Astrocyte (in vitro differentiated cells and primary cell): ENCODE measurements around the gene RAPGEF2. TPM values are rescaled to one million over a fixed set of nuclear protein-coding genes. Genes with fewer than 3 reads are reported as not detected.

Experiments used
- DNase-seq: peaks from one replicate; pipeline ENCODE4 v3.0.0-alpha.2; 2010; ENCODE audit warnings: low read depth
- FAIRE-seq: peaks from 2 replicates; lab custom pipeline; 2011; peaks lifted over from hg19 to GRCh38; lab: Jason Lieb, UNC
- H2AFZ ChIP-seq: 2 replicates; pipeline ENCODE4 v1.6.0; 2012; ENCODE audit warnings: low read depth, low read length, inconsistent platforms
- H3K27ac ChIP-seq: 2 replicates; pipeline ENCODE4 v1.5.1; 2011; ENCODE audit warnings: low read depth, low read length, inconsistent platforms
- H3K27me3 ChIP-seq: 2 replicates; pipeline ENCODE4 v1.6.0; 2011; ENCODE audit warnings: low read length, inconsistent platforms; ENCODE audit not compliant: insufficient read depth
- H3K36me3 ChIP-seq: 2 replicates; pipeline ENCODE4 v1.5.1; 2011; ENCODE audit warnings: low read length, inconsistent platforms; ENCODE audit not compliant: insufficient read depth
- H3K4me1 ChIP-seq: 2 replicates; pipeline ENCODE4 v1.5.1; 2011; ENCODE audit warnings: low read length, inconsistent platforms; ENCODE audit not compliant: insufficient read depth
- H3K4me2 ChIP-seq: 2 replicates; pipeline ENCODE4 v1.6.0; 2012; ENCODE audit warnings: low read length, inconsistent platforms
- H3K4me3 ChIP-seq: 2 replicates; pipeline ENCODE4 v1.5.1; 2011; ENCODE audit warnings: low read depth, mild to moderate bottlenecking, low read length, inconsistent platforms; ENCODE audit not compliant: insufficient read depth
- H3K79me2 ChIP-seq: 2 replicates; pipeline ENCODE4 v1.6.0; 2012; ENCODE audit warnings: mild to moderate bottlenecking, low read length, inconsistent platforms; ENCODE audit not compliant: insufficient read depth
- H3K9ac ChIP-seq: 2 replicates; pipeline ENCODE4 v1.6.0; 2012; ENCODE audit warnings: mild to moderate bottlenecking, low read length, inconsistent platforms
- H3K9me3 ChIP-seq: 2 replicates; pipeline ENCODE4 v1.5.1; 2012; ENCODE audit warnings: low read depth, mild to moderate bottlenecking, low read length, inconsistent platforms; ENCODE audit not compliant: insufficient read depth
- H4K20me1 ChIP-seq: 2 replicates; pipeline ENCODE4 v1.6.0; 2012; ENCODE audit warnings: low read length, inconsistent platforms; ENCODE audit not compliant: insufficient read depth
- H3K27ac Mint-ChIP-seq: one replicate; pipeline ENCODE4 v1.8.0; 2021; ENCODE audit warnings: mild to moderate bottlenecking, mixed read lengths; ENCODE audit not compliant: unreplicated experiment
- H3K27me3 Mint-ChIP-seq: one replicate; pipeline ENCODE4 v1.8.0; 2021; ENCODE audit warnings: low read depth, mixed read lengths; ENCODE audit not compliant: unreplicated experiment
- H3K36me3 Mint-ChIP-seq: one replicate; pipeline ENCODE4 v1.8.0; 2021; ENCODE audit warnings: low read depth, mixed read lengths; ENCODE audit not compliant: unreplicated experiment
- H3K4me1 Mint-ChIP-seq: one replicate; pipeline ENCODE4 v1.8.0; 2021; ENCODE audit warnings: low read depth, mixed read lengths; ENCODE audit not compliant: unreplicated experiment
- H3K4me3 Mint-ChIP-seq: one replicate; pipeline ENCODE4 v1.8.0; 2021; ENCODE audit warnings: mild to moderate bottlenecking, moderate library complexity, mixed read lengths; ENCODE audit not compliant: unreplicated experiment
- H3K9me3 Mint-ChIP-seq: one replicate; pipeline ENCODE4 v1.8.0; 2021; ENCODE audit warnings: mild to moderate bottlenecking, mixed read lengths; ENCODE audit not compliant: unreplicated experiment
- EZH2 ChIP-seq: IDR thresholded peaks from 2 replicates; pipeline ENCODE4 v1.6.1; 2012; ENCODE audit warnings: mild to moderate bottlenecking, low read length, inconsistent platforms; ENCODE audit not compliant: insufficient read depth
- total RNA-seq: library from RNA; stranded (reverse); gene quantifications from 2 replicates; pipeline ENCODE4 v1.2.1, GENCODE V29; 2021
- TF ChIP-seq, protein P1 (sequence below): IDR thresholded peaks from 2 replicates; pipeline ENCODE4 v1.5.1; 2011; ENCODE audit warnings: low read depth, mild to moderate bottlenecking, inconsistent platforms, low read length, moderate library complexity; ENCODE audit not compliant: insufficient read depth

The RAPGEF2 gene
- total RNA-seq, 1 donor from 2014 or later = 59.0 TPM

DNA sequence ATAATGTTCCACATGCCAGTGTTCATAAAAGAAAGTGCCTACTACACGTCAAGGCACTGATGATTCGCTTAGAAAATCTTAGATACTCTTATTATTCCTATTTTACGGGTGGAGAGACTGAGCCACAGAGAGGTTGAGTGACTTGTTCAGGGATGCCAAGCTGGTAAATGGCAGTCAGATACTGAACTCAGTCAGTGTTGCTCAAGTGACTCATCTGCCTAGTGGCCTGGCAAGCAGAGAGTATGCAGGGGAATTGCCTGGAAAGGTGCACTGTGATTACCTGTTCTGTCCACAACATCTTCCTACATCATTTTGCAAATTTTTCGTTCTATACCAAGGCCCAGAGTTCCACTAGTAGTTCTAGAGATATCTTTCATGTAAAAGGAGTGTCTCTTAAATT, 68.4 kb downstream of the RAPGEF2 start:
- H3K79me2 ChIP-seq = peaks cover 93% of the 10 kb centered on the region
- no peaks in the 10 kb centered on the region for H3K27me3 Mint-ChIP-seq
- TF ChIP-seq, protein P1, sequence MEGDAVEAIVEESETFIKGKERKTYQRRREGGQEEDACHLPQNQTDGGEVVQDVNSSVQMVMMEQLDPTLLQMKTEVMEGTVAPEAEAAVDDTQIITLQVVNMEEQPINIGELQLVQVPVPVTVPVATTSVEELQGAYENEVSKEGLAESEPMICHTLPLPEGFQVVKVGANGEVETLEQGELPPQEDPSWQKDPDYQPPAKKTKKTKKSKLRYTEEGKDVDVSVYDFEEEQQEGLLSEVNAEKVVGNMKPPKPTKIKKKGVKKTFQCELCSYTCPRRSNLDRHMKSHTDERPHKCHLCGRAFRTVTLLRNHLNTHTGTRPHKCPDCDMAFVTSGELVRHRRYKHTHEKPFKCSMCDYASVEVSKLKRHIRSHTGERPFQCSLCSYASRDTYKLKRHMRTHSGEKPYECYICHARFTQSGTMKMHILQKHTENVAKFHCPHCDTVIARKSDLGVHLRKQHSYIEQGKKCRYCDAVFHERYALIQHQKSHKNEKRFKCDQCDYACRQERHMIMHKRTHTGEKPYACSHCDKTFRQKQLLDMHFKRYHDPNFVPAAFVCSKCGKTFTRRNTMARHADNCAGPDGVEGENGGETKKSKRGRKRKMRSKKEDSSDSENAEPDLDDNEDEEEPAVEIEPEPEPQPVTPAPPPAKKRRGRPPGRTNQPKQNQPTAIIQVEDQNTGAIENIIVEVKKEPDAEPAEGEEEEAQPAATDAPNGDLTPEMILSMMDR = no peak
- TF ChIP-seq EZH2 = no peak
- H3K27ac Mint-ChIP-seq = no peak overlapping the region
- no peak overlapping the region for H3K4me3 ChIP-seq
- H3K9ac ChIP-seq = no peak overlapping the region
- H3K4me1 Mint-ChIP-seq = peaks cover 34% of the 10 kb centered on the region
- no peak overlapping the region for H3K4me2 ChIP-seq
- no peaks in the 10 kb centered on the region for H3K9me3 Mint-ChIP-seq
- no peaks in the 10 kb centered on the region for H3K36me3 Mint-ChIP-seq
- H3K9me3 ChIP-seq = no peaks in the 10 kb centered on the region
- peak; percentile 10 for DNase-seq
- H3K27ac ChIP-seq = no peak overlapping the region
- H4K20me1 ChIP-seq = peaks cover 39% of the 10 kb centered on the region
- H3K4me1 ChIP-seq = peaks cover 12% of the 10 kb centered on the region
- no peak for FAIRE-seq
- no peaks in the 10 kb centered on the region for H3K36me3 ChIP-seq
- no peak overlapping the region for H3K4me3 Mint-ChIP-seq
- H3K27me3 ChIP-seq = no peaks in the 10 kb centered on the region
- no peak overlapping the region for H2AFZ ChIP-seq

DNA sequence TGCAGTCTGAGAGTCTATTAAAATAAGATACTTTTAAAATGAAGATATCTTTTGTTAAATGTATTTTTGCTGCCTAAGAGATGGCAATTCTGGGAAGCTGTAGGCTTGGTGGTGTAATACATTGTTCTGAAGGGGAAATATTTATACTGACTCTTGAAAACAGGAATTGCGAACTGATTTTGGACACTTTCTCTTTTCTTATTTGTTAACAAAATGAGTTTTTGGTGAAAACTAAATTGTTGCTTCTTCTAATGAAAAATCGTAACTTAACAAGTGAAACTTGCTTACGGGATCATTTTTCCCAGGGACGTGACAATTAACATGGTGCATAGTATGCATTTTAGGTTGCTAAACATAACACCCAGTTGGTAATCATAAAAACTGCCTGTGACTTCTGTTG, 71.0 kb downstream of the RAPGEF2 start:
- no peak overlapping the region for H3K4me3 Mint-ChIP-seq
- Histone ChIP-seq H3K27ac (no peak overlapping the region), H3K4me1 (peaks cover 15% of the 10 kb centered on the region), H3K27me3 (no peaks in the 10 kb centered on the region), H3K79me2 (peaks cover 92% of the 10 kb centered on the region), H3K36me3 (no peaks in the 10 kb centered on the region), H3K4me3 (no peak overlapping the region), H2AFZ (no peak overlapping the region), H3K9ac (no peak overlapping the region), H3K4me2 (no peak overlapping the region), H3K9me3 (no peaks in the 10 kb centered on the region), H4K20me1 (peaks cover 35% of the 10 kb centered on the region)
- DNase-seq (no peak), FAIRE-seq (peak; percentile 58)
- H3K9me3 Mint-ChIP-seq = no peaks in the 10 kb centered on the region
- H3K4me1 Mint-ChIP-seq = peaks cover 39% of the 10 kb centered on the region
- H3K27me3 Mint-ChIP-seq = no peaks in the 10 kb centered on the region
- no peak for TF ChIP-seq EZH2
- TF ChIP-seq, protein P1 = no peak
- no peaks in the 10 kb centered on the region for H3K36me3 Mint-ChIP-seq
- peak overlapping the region; percentile 38 for H3K27ac Mint-ChIP-seq

DNA sequence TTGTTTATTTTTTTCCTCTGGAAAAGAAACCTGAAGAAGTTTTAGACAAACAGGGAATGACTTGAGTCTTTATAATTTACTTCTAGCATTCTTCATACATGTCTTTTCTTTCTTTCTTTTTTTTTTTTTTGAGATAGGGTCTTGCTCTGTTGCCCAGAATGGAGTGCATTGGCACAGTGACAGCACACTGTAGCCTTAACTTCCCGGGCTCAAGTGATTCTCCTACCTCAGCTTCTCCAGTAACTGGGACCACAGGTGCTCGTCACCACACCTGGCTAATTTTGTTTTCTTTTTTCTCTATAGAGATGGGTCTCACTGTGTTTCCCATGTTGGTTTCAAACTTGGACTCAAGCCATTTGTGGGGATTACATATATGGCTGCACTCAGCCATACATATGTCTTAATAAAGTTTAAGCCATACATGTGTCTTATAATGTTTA, 71.8 kb downstream of the RAPGEF2 start:
- peak overlapping the region; percentile 89 for H3K27ac ChIP-seq
- H3K4me1 ChIP-seq = peaks cover 22% of the 10 kb centered on the region
- peaks cover 92% of the 10 kb centered on the region for H3K79me2 ChIP-seq
- Mint-ChIP-seq H3K4me1 (peaks cover 46% of the 10 kb centered on the region), H3K27ac (peak overlapping the region; percentile 85), H3K36me3 (no peaks in the 10 kb centered on the region), H3K4me3 (no peak overlapping the region), H3K9me3 (no peaks in the 10 kb centered on the region), H3K27me3 (no peaks in the 10 kb centered on the region)
- peak overlapping the region; percentile 80 for H3K9ac ChIP-seq
- H3K4me2 ChIP-seq = peak overlapping the region; percentile 87
- H3K36me3 ChIP-seq = no peaks in the 10 kb centered on the region
- no peaks in the 10 kb centered on the region for H3K27me3 ChIP-seq
- no peak for TF ChIP-seq EZH2
- no peak overlapping the region for H2AFZ ChIP-seq
- no peak for FAIRE-seq
- no peak overlapping the region for H3K4me3 ChIP-seq
- peaks cover 41% of the 10 kb centered on the region for H4K20me1 ChIP-seq
- DNase-seq = no peak
- H3K9me3 ChIP-seq = no peaks in the 10 kb centered on the region
